GM21825 (cell line): ENCODE data around the gene WDR35.
"Not testable (repeated sequence)": the region's sequence is repeated elsewhere in the genome, so short reads cannot be mapped to it uniquely, and the experiment has no call there.

ENCODE experiments used
- ATAC-seq: cut with Tn5 transposase; IDR thresholded peaks from one replicate; pipeline ENCODE4 v1.9.1; 2021; ENCODE audit warnings: mild to moderate bottlenecking, moderate library complexity; ENCODE audit not compliant: unreplicated experiment

The WDR35 gene

GRCh38 chr2:19943189-19943588 is 46.7 kb downstream of the WDR35 start:
- ATAC-seq: no peak

GRCh38 chr2:19942199-19942598 is 47.7 kb downstream of the WDR35 start:
- ATAC-seq: no peak

- ATAC-seq: no peak
Observed at GRCh38 chr2:19937004-19937403, 52.9 kb downstream of the WDR35 start.

GRCh38 chr2:19936203-19936602 is 53.7 kb downstream of the WDR35 start:
- no peak for ATAC-seq

GRCh38 chr2:19933351-19933981 is 56.4 kb downstream of the WDR35 start:
- ATAC-seq: peak; percentile 91

- ATAC-seq: peak; percentile 24
Observed at GRCh38 chr2:19932928-19933327, 57.0 kb downstream of the WDR35 start.

- ATAC-seq: no peak
Observed at GRCh38 chr2:19929226-19929625, 60.7 kb downstream of the WDR35 start.

- ATAC-seq: not testable (repeated sequence)
Observed at GRCh38 chr2:19927816-19928215, 62.1 kb downstream of the WDR35 start.

- not testable (repeated sequence) for ATAC-seq
Observed at GRCh38 chr2:19924526-19924925, 65.4 kb downstream of the WDR35 start.

- not testable (repeated sequence) for ATAC-seq
Observed at GRCh38 chr2:19922188-19922587, 67.7 kb downstream of the WDR35 start.

GRCh38 chr2:19916385-19916950 is 73.4 kb downstream of the WDR35 start:
- no peak for ATAC-seq

- ATAC-seq: no peak
Observed at GRCh38 chr2:19914266-19914975, 75.5 kb downstream of the WDR35 start.

GRCh38 chr2:19911808-19912509 is 77.9 kb downstream of the WDR35 start:
- ATAC-seq: no peak

GRCh38 chr2:19902216-19902740 is 87.6 kb downstream of the WDR35 start:
- peak; percentile 5 for ATAC-seq

GRCh38 chr2:19901442-19902215 is 88.3 kb downstream of the WDR35 start, which contains the start of gene TTC32:
Gene TTC32, minus strand, starts transcription at chr2:19901983. Its CDS starts 129 bp downstream, at chr2:19901854.
- ATAC-seq: peak; percentile 83

GRCh38 chr2:19900931-19901441 is 88.9 kb downstream of the WDR35 start:
- ATAC-seq: peak; percentile 15

- no peak for ATAC-seq
Observed at GRCh38 chr2:19899985-19900930, 89.6 kb downstream of the WDR35 start.

- ATAC-seq: no peak
Observed at GRCh38 chr2:19898592-19899329, 91.1 kb downstream of the WDR35 start.
